ENCODE data around the gene RAB5A.

DNA sequence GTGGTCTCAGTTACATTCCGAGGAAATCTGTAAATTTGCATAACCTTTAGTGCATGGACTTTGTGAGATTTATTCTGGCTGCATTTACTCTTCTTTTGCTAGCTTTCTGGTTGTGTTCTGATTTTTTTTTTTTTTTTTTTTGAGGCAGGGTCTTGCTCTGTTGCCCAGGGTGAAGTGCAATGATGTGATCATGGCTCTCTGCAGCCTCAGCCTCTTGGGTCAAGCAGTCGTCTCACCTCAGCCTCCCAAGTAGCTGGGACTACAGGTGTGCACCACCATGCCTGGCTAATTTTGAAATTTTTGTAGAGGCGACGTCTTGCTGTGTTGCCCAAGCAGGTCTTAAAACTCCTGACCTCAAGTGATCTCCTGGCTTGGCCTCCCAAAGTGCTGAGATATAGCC lies 12.6 kb downstream of the RAB5A start:
- TF ChIP-seq, protein P1, sequence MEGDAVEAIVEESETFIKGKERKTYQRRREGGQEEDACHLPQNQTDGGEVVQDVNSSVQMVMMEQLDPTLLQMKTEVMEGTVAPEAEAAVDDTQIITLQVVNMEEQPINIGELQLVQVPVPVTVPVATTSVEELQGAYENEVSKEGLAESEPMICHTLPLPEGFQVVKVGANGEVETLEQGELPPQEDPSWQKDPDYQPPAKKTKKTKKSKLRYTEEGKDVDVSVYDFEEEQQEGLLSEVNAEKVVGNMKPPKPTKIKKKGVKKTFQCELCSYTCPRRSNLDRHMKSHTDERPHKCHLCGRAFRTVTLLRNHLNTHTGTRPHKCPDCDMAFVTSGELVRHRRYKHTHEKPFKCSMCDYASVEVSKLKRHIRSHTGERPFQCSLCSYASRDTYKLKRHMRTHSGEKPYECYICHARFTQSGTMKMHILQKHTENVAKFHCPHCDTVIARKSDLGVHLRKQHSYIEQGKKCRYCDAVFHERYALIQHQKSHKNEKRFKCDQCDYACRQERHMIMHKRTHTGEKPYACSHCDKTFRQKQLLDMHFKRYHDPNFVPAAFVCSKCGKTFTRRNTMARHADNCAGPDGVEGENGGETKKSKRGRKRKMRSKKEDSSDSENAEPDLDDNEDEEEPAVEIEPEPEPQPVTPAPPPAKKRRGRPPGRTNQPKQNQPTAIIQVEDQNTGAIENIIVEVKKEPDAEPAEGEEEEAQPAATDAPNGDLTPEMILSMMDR (IDR thresholded peaks at IDR 0.05) = no peak
- TF ChIP-seq EP300 (IDR thresholded peaks at IDR 0.05; ENCODE audit: low read depth) = no peak
- TF ChIP-seq POLR2A (IDR thresholded peaks at IDR 0.05) = no peak

All from transverse colon (tissue), 3 donors.